ENCODE results near the gene TNS3. TPM values are rescaled to one million over a fixed set of nuclear protein-coding genes. Genes with fewer than 3 reads are reported as not detected.

Gene TNS3
- total RNA-seq, 4 donors from 2014 or later: 34.6 to 52.5 (median 48.6) TPM

GRCh38 chr7:47385536-47386125, 196.3 kb downstream of the TNS3 start:
- Histone ChIP-seq H3K36me3 (peaks cover 0 to 7% (median 3%) of the 10 kb centered on the region in 4 donors), H3K4me3 (no peak overlapping the region), H3K27ac (replicated peaks in 1 of 4) (no peak overlapping the region), H3K9me3 (no peaks in the 10 kb centered on the region), H3K27me3 (no peaks in the 10 kb centered on the region), H3K4me1 (peaks cover 2 to 15% (median 4%) of the 10 kb centered on the region in 4 donors)
- WGBS: 84% methylated on average over 10 of the region's 10 CpGs
- DNase-seq (ENCODE audit: extremely low spot score): no peak
- no peak for TF ChIP-seq POLR2A (IDR thresholded peaks at IDR 0.05; ENCODE audit: low read depth)
- no peak for TF ChIP-seq POLR2AphosphoS5 (IDR thresholded peaks at IDR 0.05)
- TF ChIP-seq CTCF (IDR thresholded peaks at IDR 0.05): no peak
- TF ChIP-seq EP300 (IDR thresholded peaks at IDR 0.05): no peak
- intact Hi-C loops (cut with DNase I): no loop called here

GRCh38 chr7:47384755-47385535, 197.0 kb downstream of the TNS3 start:
- intact Hi-C loops (cut with DNase I): no loop called here
- Histone ChIP-seq H3K9me3 (no peaks in the 10 kb centered on the region), H3K27me3 (no peaks in the 10 kb centered on the region), H3K27ac (replicated peaks in 1 of 4) (no peak overlapping the region), H3K4me3 (no peak overlapping the region), H3K4me1 (peaks cover 9 to 22% (median 11%) of the 10 kb centered on the region in 4 donors), H3K36me3 (peaks cover 0 to under 1% (median 0%) of the 10 kb centered on the region in 4 donors)
- no peak for DNase-seq (ENCODE audit: extremely low spot score)
- TF ChIP-seq EP300 (IDR thresholded peaks at IDR 0.05): no peak
- TF ChIP-seq POLR2A (IDR thresholded peaks at IDR 0.05; ENCODE audit: low read depth): no peak
- no peak for TF ChIP-seq POLR2AphosphoS5 (IDR thresholded peaks at IDR 0.05)
- 96% methylated on average over 13 of the region's 13 CpGs for WGBS

GRCh38 chr7:47383696-47384445, 198.0 kb downstream of the TNS3 start:
- H3K27me3 ChIP-seq: no peaks in the 10 kb centered on the region
- no peak overlapping the region for H3K4me3 ChIP-seq
- intact Hi-C loops (cut with DNase I): no loop called here
- H3K4me1 ChIP-seq: peaks cover 14 to 33% (median 16%) of the 10 kb centered on the region in 4 donors
- TF ChIP-seq CTCF (IDR thresholded peaks at IDR 0.05) (no peak), POLR2A (IDR thresholded peaks at IDR 0.05; ENCODE audit: low read depth) (no peak), EP300 (IDR thresholded peaks at IDR 0.05) (no peak), POLR2AphosphoS5 (IDR thresholded peaks at IDR 0.05) (no peak)
- no peaks in the 10 kb centered on the region for H3K9me3 ChIP-seq
- 92% methylated on average over 10 of the region's 10 CpGs for WGBS
- no peak for DNase-seq (ENCODE audit: extremely low spot score)
- no peaks in the 10 kb centered on the region for H3K36me3 ChIP-seq
- H3K27ac ChIP-seq (replicated peaks in 1 of 4): no peak overlapping the region

- Histone ChIP-seq H3K27me3 (no peaks in the 10 kb centered on the region), H3K4me1 (peaks cover 14 to 34% (median 16%) of the 10 kb centered on the region in 4 donors), H3K36me3 (no peaks in the 10 kb centered on the region), H3K27ac (replicated peaks in 1 of 4) (no peak overlapping the region), H3K4me3 (no peak overlapping the region), H3K9me3 (no peaks in the 10 kb centered on the region)
- intact Hi-C loops (cut with DNase I): no loop called here
- TF ChIP-seq CTCF (IDR thresholded peaks at IDR 0.05) (no peak), POLR2AphosphoS5 (IDR thresholded peaks at IDR 0.05) (no peak), POLR2A (IDR thresholded peaks at IDR 0.05; ENCODE audit: low read depth) (no peak), EP300 (IDR thresholded peaks at IDR 0.05) (no peak)
- WGBS: 88% methylated on average over 8 of the region's 8 CpGs
- DNase-seq (ENCODE audit: extremely low spot score): no peak
These were observed 198.8 kb downstream of the TNS3 start for GRCh38 chr7:47383072-47383471.

GRCh38 chr7:47382200-47382599, 199.7 kb downstream of the TNS3 start:
- Histone ChIP-seq H3K4me1 (peaks cover 14 to 34% (median 16%) of the 10 kb centered on the region in 4 donors), H3K27ac (replicated peaks in 1 of 4) (no peak overlapping the region), H3K9me3 (no peaks in the 10 kb centered on the region), H3K27me3 (no peaks in the 10 kb centered on the region), H3K36me3 (no peaks in the 10 kb centered on the region), H3K4me3 (no peak overlapping the region)
- TF ChIP-seq POLR2A (IDR thresholded peaks at IDR 0.05; ENCODE audit: low read depth): no peak
- TF ChIP-seq CTCF (IDR thresholded peaks at IDR 0.05): no peak
- TF ChIP-seq EP300 (IDR thresholded peaks at IDR 0.05): no peak
- no peak for TF ChIP-seq POLR2AphosphoS5 (IDR thresholded peaks at IDR 0.05)
- WGBS: 78% methylated on average over 5 of the region's 5 CpGs
- intact Hi-C loops (cut with DNase I): no loop called here
- DNase-seq (ENCODE audit: extremely low spot score): no peak
